ENCODE data around the gene ZNF91. TPM values are rescaled to one million over a fixed set of nuclear protein-coding genes. Genes with fewer than 3 reads are reported as not detected.

ZNF91 gene
- polyA plus RNA-seq, 1 experiment: 18.7 TPM

- ChIA-PET CTCF (no interaction called here), POLR2A (no interaction called here)
- peaks cover 2% of the 10 kb centered on the region; the same call in 1 of the 2 replicates for H3K9me3 ChIP-seq (ENCODE audit: control insufficient read depth, insufficient read depth, low read length)
- H3K4me3 ChIP-seq (ENCODE audit: low read depth, low read length): no peak overlapping the region
- H3K27ac ChIP-seq (ENCODE audit: low read depth, low read length): no peak overlapping the region
- no peak for DNase-seq (ENCODE audit: low read depth, low spot score)
- no peaks in the 10 kb centered on the region for H3K27me3 ChIP-seq (ENCODE audit: control insufficient read depth, insufficient read depth, low read length)
- TF ChIP-seq CTCF (IDR thresholded peaks at IDR 0.05; ENCODE audit: low read depth, low read length): no peak
Measured at GRCh38 chr19:23311551-23311950, 83.7 kb downstream of the ZNF91 start.

- H3K9me3 ChIP-seq (ENCODE audit: control insufficient read depth, insufficient read depth, low read length): peaks cover 2% of the 10 kb centered on the region; the same call in 1 of the 2 replicates
- TF ChIP-seq CTCF (IDR thresholded peaks at IDR 0.05; ENCODE audit: low read depth, low read length): no peak
- POLR2A ChIA-PET: no interaction called here
- DNase-seq (ENCODE audit: low read depth, low spot score): no peak
- H3K27me3 ChIP-seq (ENCODE audit: control insufficient read depth, insufficient read depth, low read length): no peaks in the 10 kb centered on the region
- CTCF ChIA-PET: no interaction called here
- no peak overlapping the region for H3K27ac ChIP-seq (ENCODE audit: low read depth, low read length)
- no peak overlapping the region for H3K4me3 ChIP-seq (ENCODE audit: low read depth, low read length)
Measured at GRCh38 chr19:23310729-23311211, 84.5 kb downstream of the ZNF91 start.

- H3K4me3 ChIP-seq (ENCODE audit: low read depth, low read length): no peak overlapping the region
- no peaks in the 10 kb centered on the region for H3K27me3 ChIP-seq (ENCODE audit: control insufficient read depth, insufficient read depth, low read length)
- ChIA-PET POLR2A (no interaction called here), CTCF (no interaction called here)
- H3K9me3 ChIP-seq (ENCODE audit: control insufficient read depth, insufficient read depth, low read length): peaks cover 2% of the 10 kb centered on the region; the same call in 1 of the 2 replicates
- DNase-seq (ENCODE audit: low read depth, low spot score): no peak
- TF ChIP-seq CTCF (IDR thresholded peaks at IDR 0.05; ENCODE audit: low read depth, low read length): no peak
- no peak overlapping the region for H3K27ac ChIP-seq (ENCODE audit: low read depth, low read length)
Measured at GRCh38 chr19:23309926-23310325, 85.3 kb downstream of the ZNF91 start.

- no peak for TF ChIP-seq CTCF (IDR thresholded peaks at IDR 0.05; ENCODE audit: low read depth, low read length)
- H3K9me3 ChIP-seq (ENCODE audit: control insufficient read depth, insufficient read depth, low read length): peaks cover 16% of the 10 kb centered on the region; the same call in 1 of the 2 replicates
- no peak for DNase-seq (ENCODE audit: low read depth, low spot score)
- POLR2A ChIA-PET: no interaction called here
- no peak overlapping the region for H3K4me3 ChIP-seq (ENCODE audit: low read depth, low read length)
- no peak overlapping the region for H3K27ac ChIP-seq (ENCODE audit: low read depth, low read length)
- H3K27me3 ChIP-seq (ENCODE audit: control insufficient read depth, insufficient read depth, low read length): no peaks in the 10 kb centered on the region
- CTCF ChIA-PET: no interaction called here
Measured at GRCh38 chr19:23305555-23305954, 89.7 kb downstream of the ZNF91 start.

- ChIA-PET POLR2A (no interaction called here), CTCF (no interaction called here)
- Histone ChIP-seq H3K4me3 (ENCODE audit: low read depth, low read length) (no peak overlapping the region), H3K27me3 (ENCODE audit: control insufficient read depth, insufficient read depth, low read length) (no peaks in the 10 kb centered on the region), H3K27ac (ENCODE audit: low read depth, low read length) (no peak overlapping the region), H3K9me3 (ENCODE audit: control insufficient read depth, insufficient read depth, low read length) (peaks cover 15% of the 10 kb centered on the region; the same call in 1 of the 2 replicates)
- TF ChIP-seq CTCF (IDR thresholded peaks at IDR 0.05; ENCODE audit: low read depth, low read length): no peak
- DNase-seq (ENCODE audit: low read depth, low spot score): no peak
Measured at GRCh38 chr19:23304238-23304637, 91.0 kb downstream of the ZNF91 start.

All from AG04450 (cell line).